HG02852 (cell line): Measurements from ENCODE around the gene MORN2.
A peak's percentile ranks its signal among the peaks of the same experiment; 100 is the strongest.
"Not testable (repeated sequence)": the region's sequence is repeated elsewhere in the genome, so short reads cannot be mapped to it uniquely, and the experiment has no call there.

ENCODE experiments used
- ATAC-seq: cut with Tn5 transposase; IDR thresholded peaks from one replicate; pipeline ENCODE4 v1.9.1; 2021; ENCODE audit warnings: mild to moderate bottlenecking, moderate library complexity; ENCODE audit not compliant: unreplicated experiment

The MORN2 gene

GRCh38 chr2:38875576-38876367 is at the start of gene MORN2, which contains the start of gene DHX57:
Gene MORN2, plus strand, starts transcription at chr2:38875976.
Gene DHX57, minus strand, starts transcription at chr2:38875934. Its CDS starts 7,529 bp downstream, at chr2:38868405.
- ATAC-seq: peak; percentile 100

- not testable (repeated sequence) for ATAC-seq
Measured at GRCh38 chr2:38827539-38828145, 48.1 kb upstream of the MORN2 start.

GRCh38 chr2:38828460-38828859 is 47.3 kb upstream of the MORN2 start:
- no peak for ATAC-seq

GRCh38 chr2:38829971-38830370 is 45.8 kb upstream of the MORN2 start:
- ATAC-seq: no peak

GRCh38 chr2:38830526-38831159 is 45.1 kb upstream of the MORN2 start:
- ATAC-seq: no peak

GRCh38 chr2:38835015-38835601 is 40.7 kb upstream of the MORN2 start:
- ATAC-seq: no peak

- peak; percentile 85 for ATAC-seq
Measured at GRCh38 chr2:38835990-38836389, 39.8 kb upstream of the MORN2 start.

GRCh38 chr2:38836791-38837190 is 39.0 kb upstream of the MORN2 start:
- peak; percentile 25 for ATAC-seq

- peak; percentile 97 for ATAC-seq
Measured at GRCh38 chr2:38850045-38850444, 25.7 kb upstream of the MORN2 start.

GRCh38 chr2:38856165-38856564 is 19.6 kb upstream of the MORN2 start:
- no peak for ATAC-seq

- ATAC-seq: no peak
Measured at GRCh38 chr2:38862476-38862875, 13.3 kb upstream of the MORN2 start.

GRCh38 chr2:38863061-38863695 is 12.6 kb upstream of the MORN2 start:
- no peak for ATAC-seq

GRCh38 chr2:38866773-38867443 is 8.9 kb upstream of the MORN2 start:
- no peak for ATAC-seq

GRCh38 chr2:38871432-38871831 is 4.3 kb upstream of the MORN2 start:
- ATAC-seq: no peak

GRCh38 chr2:38873763-38874162 is 2.0 kb upstream of the MORN2 start:
- no peak for ATAC-seq

GRCh38 chr2:38875227-38875575 is 575 bp upstream of the MORN2 start:
- no peak for ATAC-seq

GRCh38 chr2:38876407-38876806 is 631 bp downstream of the MORN2 start:
- no peak for ATAC-seq

- ATAC-seq: no peak
Measured at GRCh38 chr2:38886063-38886462, 10.3 kb downstream of the MORN2 start.

GRCh38 chr2:38887347-38887746 is 11.6 kb downstream of the MORN2 start:
- ATAC-seq: no peak

- ATAC-seq: no peak
Measured at GRCh38 chr2:38887902-38888554, 12.3 kb downstream of the MORN2 start.
